ENCODE data around the gene PLA2G3. TPM values are rescaled to one million over a fixed set of nuclear protein-coding genes. Genes with fewer than 3 reads are reported as not detected.
"Not testable (repeated sequence)": the region's sequence is repeated elsewhere in the genome, so short reads cannot be mapped to it uniquely, and the experiment has no call there.

The PLA2G3 gene
- 0.51 TPM for total RNA-seq

GRCh38 chr22:31139866-31140716 is at the start of gene PLA2G3:
PLA2G3 (minus strand) TSS chr22:31140508; CDS start chr22:31140354, 154 bp downstream.
- DNase-seq = peak; percentile 62

- DNase-seq = no peak
These were observed 47.3 kb upstream of the PLA2G3 start for GRCh38 chr22:31187627-31188026.

GRCh38 chr22:31185056-31185455 is 44.7 kb upstream of the PLA2G3 start:
- no peak for DNase-seq

- DNase-seq = no peak
These were observed 43.7 kb upstream of the PLA2G3 start for GRCh38 chr22:31184015-31184414.

- peak; percentile 69 for DNase-seq
These were observed 39.0 kb upstream of the PLA2G3 start for GRCh38 chr22:31179345-31179744.

GRCh38 chr22:31178859-31179258 is 38.6 kb upstream of the PLA2G3 start:
- DNase-seq = no peak

GRCh38 chr22:31177420-31178162 is 37.3 kb upstream of the PLA2G3 start:
- peak; percentile 61 for DNase-seq

GRCh38 chr22:31176923-31177322 is 36.6 kb upstream of the PLA2G3 start:
- DNase-seq = no peak

GRCh38 chr22:31173386-31174145 is 33.3 kb upstream of the PLA2G3 start:
- no peak for DNase-seq

- DNase-seq = not testable (repeated sequence)
These were observed 31.4 kb upstream of the PLA2G3 start for GRCh38 chr22:31171734-31172133.

- DNase-seq = no peak
These were observed 30.7 kb upstream of the PLA2G3 start for GRCh38 chr22:31170971-31171370.

GRCh38 chr22:31162015-31162765 is 21.9 kb upstream of the PLA2G3 start:
- no peak for DNase-seq

GRCh38 chr22:31161386-31161785 is 21.1 kb upstream of the PLA2G3 start:
- DNase-seq = no peak

GRCh38 chr22:31160328-31160978 is 20.1 kb upstream of the PLA2G3 start:
- DNase-seq = no peak

- DNase-seq = no peak
These were observed 15.1 kb upstream of the PLA2G3 start for GRCh38 chr22:31155422-31155821.

GRCh38 chr22:31154975-31155374 is 14.7 kb upstream of the PLA2G3 start:
- no peak for DNase-seq

- DNase-seq = no peak
These were observed 13.0 kb upstream of the PLA2G3 start for GRCh38 chr22:31153357-31153756.

- DNase-seq = no peak
These were observed 11.6 kb upstream of the PLA2G3 start for GRCh38 chr22:31151872-31152271.

- no peak for DNase-seq
These were observed 10.3 kb upstream of the PLA2G3 start for GRCh38 chr22:31150615-31151014.

GRCh38 chr22:31148953-31149627 is 8.8 kb upstream of the PLA2G3 start:
- DNase-seq = peak; percentile 82

GRCh38 chr22:31148488-31148887 is 8.2 kb upstream of the PLA2G3 start:
- DNase-seq = no peak

Data from tongue (tissue), 2 donors.